Activated CD4-positive, CD25-positive, alpha-beta regulatory T cell treated with anti-CD3 and anti-CD28 coated beads, Interleukin-2, amount 50 U/mL, for 16 hours (primary cell): Measurements from ENCODE around the gene SYNGR1.
"Not testable (repeated sequence)": the region's sequence is repeated elsewhere in the genome, so short reads cannot be mapped to it uniquely, and the experiment has no call there.

Experiments used
- DNase-seq: peaks from one replicate; pipeline ENCODE4 v3.0.0-alpha.2; 2020; ENCODE audit warnings: low read depth, low spot score

The SYNGR1 gene

DNA sequence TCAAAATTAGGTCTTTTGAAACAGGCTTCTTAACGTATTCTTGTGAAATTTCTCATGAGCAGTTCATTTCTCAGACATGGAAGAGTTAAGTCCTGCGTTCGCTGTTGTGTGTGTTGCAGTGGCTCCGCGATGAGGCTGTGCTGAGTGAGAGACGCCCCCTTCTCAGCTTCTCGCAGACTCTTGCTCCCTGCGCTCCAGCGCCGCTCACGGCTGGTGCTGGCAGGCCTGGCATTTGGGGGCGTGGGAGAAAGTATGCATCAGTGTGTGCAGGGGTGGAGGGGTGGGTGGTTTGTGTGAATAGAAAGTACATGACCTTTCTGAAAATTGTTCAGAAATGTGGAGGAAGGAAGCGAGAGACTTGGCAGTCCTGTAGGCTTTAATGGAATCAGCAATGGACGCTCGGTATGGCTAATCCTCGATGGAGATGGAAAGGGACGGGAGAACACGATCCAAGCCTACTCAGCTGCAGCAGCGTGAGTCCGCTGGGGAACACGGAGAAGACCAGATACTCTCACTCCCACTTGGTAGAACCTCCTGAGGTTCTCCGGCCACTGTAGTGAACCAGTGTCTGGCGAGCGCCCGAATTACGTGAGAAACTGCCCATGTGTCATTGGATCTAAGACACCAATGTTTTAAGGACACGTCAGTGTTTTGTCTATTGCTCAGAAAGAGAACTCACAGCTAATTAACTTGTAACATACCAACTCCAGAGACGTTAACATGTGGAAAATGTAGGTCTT lies 55.7 kb downstream of the SYNGR1 start:
- no peak for DNase-seq

GRCh38 chr22:39408173-39408572 lies 58.4 kb downstream of the SYNGR1 start:
- no peak for DNase-seq

DNA sequence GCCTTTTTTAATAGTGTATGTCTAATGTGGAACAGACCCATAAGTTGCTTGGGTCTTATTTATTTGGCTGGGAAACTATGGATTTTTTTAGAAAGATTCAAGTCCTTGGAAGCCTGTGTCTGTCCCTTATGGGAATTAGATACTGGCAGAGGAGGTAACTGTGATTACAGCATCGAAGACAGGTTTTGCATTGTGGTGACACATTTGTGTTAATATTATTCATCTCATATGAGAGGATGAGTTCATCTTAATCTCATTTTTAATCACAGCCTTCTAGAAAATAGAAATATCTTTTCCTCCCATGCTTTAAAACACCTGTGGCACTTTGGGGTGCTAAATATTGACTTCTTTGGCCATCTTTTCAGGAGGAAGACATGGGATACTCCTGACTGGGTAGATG lies 59.0 kb downstream of the SYNGR1 start:
- no peak for DNase-seq

DNA sequence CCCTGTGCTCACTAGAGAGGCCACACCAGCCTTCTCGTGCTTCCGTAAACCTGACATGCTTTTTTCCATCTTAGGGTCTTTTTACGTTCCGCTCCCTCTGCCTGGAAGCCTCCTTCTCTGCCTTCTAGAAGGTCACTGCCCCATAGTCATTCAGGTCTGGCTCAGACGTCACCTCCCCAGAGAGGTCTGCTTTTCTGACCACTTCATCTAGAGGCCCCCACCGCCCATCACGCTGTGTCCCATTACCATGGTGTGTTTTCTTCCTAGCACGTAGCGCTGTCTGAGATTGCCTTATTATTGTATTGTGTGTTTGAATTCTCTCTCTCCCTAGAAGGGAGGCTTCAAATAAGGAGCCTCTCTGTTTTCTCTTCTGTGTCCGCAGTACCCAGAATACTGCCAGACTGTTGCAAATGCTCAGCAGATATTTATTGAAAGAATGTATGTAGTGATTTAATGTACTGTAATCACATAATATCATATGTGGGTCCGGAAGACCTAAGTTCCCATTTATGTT lies 59.8 kb downstream of the SYNGR1 start:
- DNase-seq, result no peak

DNA sequence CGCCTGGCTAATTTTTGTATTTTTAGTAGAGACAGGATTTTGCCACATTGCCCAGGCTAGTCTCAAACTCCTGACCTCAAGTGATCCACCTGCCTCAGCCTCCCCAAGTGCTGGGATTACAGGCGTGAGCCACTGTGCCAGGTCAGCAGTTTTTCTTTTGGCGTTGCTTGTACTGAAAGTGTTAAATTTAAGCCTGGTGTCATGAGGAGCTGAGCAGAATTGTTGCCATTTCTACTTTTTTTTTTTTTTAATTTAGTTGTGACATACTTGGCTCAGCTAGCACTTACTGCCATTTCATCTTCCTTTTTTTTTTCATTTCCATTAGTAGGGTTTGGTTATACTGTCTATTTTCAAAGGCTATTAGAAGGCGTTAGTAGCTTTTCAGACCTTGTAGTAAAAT lies 60.5 kb downstream of the SYNGR1 start:
- no peak for DNase-seq

GRCh38 chr22:39411828-39412365 lies 62.1 kb downstream of the SYNGR1 start:
- DNase-seq, result not testable (repeated sequence)

GRCh38 chr22:39413204-39413603 lies 63.4 kb downstream of the SYNGR1 start:
- DNase-seq, result not testable (repeated sequence)

GRCh38 chr22:39414377-39414776 lies 64.6 kb downstream of the SYNGR1 start:
- DNase-seq, result no peak

GRCh38 chr22:39414886-39415285 lies 65.1 kb downstream of the SYNGR1 start:
- no peak for DNase-seq

DNA sequence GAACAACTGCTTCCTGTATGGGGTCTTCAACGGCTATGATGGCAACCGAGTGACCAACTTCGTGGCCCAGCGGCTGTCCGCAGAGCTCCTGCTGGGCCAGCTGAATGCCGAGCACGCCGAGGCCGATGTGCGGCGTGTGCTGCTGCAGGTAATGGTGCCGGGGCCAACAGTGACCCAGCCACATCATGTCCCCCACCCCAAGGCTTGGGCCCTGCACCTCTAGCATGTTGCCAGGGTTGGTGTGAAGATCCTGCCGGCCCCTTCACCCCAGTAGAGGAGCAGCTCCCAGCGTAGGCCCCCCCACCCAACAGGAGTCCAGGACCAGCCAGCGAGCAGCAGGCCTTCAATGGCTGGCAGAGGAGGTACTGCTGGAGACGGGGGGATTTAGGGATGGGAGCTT lies 65.7 kb downstream of the SYNGR1 start:
- DNase-seq, result no peak

DNA sequence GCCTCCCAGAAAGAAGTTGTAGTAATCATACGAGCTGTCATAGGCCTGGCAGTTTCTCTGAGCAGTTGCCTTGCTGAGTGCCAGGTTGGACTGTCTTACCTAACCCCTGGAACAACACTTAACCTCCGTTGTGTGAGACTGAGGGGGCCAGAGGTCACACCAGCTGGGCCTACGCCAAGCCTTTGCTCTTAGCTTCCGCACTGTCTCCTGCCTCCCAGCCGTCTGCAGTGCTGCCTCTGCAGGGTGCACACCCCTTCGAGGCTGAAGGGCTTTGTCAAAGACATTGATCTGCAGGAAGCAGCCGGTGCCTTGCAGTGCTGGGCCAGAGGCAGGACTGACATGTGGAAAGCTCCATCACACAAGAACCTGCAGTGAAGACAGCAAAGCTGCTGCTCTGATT lies 66.5 kb downstream of the SYNGR1 start:
- DNase-seq, result no peak

GRCh38 chr22:39417641-39418040 lies 67.8 kb downstream of the SYNGR1 start:
- DNase-seq, result no peak

DNA sequence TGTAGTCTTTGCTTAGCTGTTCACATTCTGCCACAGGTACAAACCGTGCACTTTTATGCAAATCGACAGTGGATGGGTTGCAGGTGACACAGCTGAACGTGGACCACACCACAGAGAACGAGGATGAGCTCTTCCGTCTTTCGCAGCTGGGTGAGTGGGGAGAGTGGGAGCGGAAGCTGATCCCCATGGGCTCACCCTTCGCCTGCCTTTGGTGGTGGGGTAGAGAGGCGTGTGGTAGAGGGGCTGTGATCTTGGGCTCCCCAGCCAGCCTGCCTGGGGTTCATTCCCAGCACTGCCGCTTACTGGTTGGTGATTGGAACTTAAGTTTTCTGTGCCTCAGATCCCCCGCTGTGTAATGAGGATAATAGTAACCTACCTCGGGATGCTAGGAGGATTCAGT lies 68.9 kb downstream of the SYNGR1 start:
- DNase-seq, result no peak

DNA sequence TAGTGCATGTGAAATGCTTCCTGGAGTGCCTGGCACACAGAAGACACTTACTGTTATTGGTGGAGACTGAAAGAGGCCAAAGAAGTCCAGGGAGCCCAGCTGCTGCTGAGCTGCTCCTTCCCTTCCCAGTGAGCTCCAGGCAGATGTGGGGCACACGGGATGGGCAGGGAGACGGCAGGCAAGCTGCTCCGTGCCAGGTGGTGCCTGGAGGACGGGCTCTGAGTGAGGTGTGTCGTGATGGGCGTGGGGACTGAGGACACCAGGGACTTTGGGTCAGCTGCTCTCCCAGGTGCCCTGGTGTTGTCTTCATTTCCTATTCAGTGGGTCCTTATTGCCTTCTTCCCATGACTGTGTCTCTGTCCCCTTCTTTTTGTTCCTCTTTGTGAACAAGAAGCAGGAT lies 69.3 kb downstream of the SYNGR1 start:
- DNase-seq, result no peak

DNA sequence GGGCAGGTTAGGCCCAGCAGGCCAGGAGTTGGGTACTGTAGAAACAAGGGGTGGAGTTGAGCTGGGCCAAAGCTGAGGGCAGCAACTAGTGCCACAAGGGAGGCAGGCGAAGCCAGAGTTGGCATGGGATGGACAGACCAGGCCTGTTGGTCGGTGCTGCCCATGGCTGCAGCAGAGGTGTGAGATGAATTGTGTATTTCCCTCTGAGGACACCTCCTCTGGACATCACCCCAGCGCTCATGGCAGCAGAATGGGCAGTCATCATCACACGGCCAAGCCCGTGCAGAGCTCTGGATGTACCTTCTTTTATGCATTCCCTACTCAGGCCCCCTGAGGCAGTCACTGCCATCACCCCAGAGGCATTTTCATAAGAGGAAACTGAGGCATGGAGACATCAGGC lies 70.1 kb downstream of the SYNGR1 start:
- no peak for DNase-seq

- no peak for DNase-seq
These were observed 71.9 kb downstream of the SYNGR1 start for GRCh38 chr22:39421691-39422090.

GRCh38 chr22:39422101-39422500 lies 72.3 kb downstream of the SYNGR1 start:
- DNase-seq, result no peak

DNA sequence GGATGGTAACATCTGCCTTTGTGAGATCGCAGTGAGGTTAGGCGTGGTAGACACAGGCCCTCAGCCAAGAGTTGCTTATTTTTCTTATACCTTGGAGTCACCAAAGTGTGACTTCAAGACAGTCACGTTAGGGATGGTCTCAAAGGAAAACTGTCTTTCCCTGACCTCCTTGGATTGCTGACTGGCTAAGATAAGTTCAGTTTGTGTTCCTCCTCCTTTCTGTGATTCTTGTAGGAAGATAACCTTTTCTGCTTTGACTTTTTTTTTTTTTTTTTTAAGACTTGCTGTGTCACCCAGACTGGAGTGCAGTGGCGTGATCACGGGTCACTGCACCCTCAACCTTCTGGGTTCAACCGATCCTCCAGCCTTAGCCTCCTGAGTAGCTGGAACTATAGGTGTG lies 72.9 kb downstream of the SYNGR1 start:
- no peak for DNase-seq

- DNase-seq, result no peak
These were observed 74.2 kb downstream of the SYNGR1 start for GRCh38 chr22:39423976-39424375.

DNA sequence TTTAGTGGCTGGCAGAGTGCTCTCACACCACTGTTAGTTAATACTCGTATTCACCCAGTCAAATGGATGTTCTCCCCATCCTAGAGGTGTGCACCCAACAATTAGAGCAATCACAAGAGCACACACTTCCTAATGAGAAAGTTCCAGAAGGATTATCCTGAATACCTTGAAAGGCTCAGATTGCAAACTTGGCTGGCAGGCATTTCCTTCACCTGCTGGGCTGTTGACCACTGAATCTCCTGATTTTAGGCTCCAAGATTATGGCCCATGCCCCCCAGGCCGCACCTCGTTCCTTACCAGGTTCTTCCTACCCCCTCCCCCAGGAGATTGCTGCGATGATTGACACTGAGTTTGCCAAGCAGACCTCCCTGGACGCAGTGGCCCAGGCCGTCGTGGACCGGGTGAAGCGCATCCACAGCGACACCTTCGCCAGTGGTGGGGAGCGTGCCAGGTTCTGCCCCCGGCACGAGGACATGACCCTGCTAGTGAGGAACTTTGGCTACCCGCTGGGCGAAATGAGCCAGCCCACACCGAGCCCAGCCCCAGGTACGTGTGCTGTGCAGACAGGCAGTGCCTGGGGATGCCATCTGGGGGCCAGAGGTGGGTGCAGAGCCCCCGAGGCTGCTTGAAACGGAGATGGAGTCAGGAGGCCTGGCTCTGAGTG lies 76.7 kb downstream of the SYNGR1 start:
- no peak for DNase-seq

DNA sequence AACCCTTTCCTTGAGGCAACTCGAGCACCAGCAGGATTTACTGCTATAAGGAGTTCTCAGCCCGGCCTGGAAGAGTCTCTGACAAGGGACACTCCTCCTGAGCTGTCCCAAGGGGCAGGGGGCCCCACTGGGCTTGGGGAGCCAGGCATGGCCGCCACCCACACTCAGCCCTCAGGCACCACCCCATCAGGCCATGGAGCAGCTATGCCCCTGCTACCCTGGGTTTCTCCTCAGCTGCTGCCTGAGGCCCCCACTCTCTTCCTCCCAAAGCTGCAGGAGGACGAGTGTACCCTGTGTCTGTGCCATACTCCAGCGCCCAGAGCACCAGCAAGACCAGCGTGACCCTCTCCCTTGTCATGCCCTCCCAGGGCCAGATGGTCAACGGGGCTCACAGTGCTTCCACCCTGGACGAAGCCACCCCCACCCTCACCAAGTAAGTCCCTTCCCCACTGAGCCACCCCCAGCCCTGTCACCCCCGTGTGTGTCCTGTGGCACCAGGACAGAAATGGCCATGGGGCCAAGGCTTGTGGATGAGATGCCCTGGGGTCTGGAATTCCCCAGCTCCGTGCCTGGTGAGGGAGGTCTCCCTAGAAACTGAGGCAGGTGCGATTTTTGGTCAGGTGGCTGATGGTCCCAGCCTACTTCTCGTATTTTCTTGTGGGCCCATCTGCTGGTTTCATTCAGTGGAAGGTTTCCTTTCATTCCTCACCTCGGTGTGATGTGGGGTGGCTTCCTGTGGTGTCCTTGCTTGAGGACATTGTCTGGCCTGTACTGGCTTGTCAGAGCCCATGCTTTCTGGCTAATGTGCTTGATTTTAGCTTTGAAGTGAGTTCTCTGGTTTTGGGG lies 78.2 kb downstream of the SYNGR1 start:
- DNase-seq, result no peak

DNA sequence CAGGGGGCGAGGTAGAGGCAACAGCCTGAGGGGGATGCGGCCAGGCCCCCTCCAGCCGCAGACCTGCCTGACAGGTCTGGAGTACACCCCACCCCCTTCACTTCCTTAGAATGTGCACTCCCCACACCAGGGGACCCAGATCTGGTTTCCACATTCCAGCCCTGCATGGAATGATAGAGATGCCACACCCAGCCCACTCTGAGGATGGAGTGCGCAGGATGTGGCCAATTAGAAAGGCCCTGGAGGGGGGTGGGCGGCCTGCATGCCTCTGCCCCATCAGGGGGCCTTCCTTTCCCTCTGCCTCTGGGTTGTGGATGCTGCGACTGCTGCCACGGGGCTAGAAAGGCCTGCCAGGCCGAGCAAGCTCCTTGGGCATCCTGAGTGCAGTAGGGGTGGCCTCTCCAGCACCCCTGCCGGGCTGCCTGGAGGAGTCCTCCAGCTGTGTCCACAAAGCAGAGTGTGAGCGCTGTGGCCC lies 78.8 kb downstream of the SYNGR1 start:
- DNase-seq, result no peak
